H1 (cell line): ENCODE results near the gene KCNK4. TPM values are rescaled to one million over a fixed set of nuclear protein-coding genes. Genes with fewer than 3 reads are reported as not detected.

ENCODE experiments used
- CTCF ChIA-PET: fragments of 300-600 bp; sonication (Branson Sonifier 250); formaldehyde crosslinking; loops from one replicate; lab custom pipeline; 2021; ENCODE audit not compliant: partially characterized antibody; lab: Charles Lee
- POLR2A ChIA-PET: fragments of 300-600 bp; sonication (Branson Sonifier 250); formaldehyde crosslinking; loops from one replicate; lab custom pipeline; 2021; ENCODE audit warnings: inconsistent platforms; ENCODE audit not compliant: partially characterized antibody; lab: Charles Lee
- DNase-seq, 2 experiments: peaks; one replicate each; pipeline versions ENCODE4 v3.0.0 to v3.0.0-alpha.2; 2010 to 2022; ENCODE audit warnings: low spot score in 2 of 2, low read depth in 1 of 2, mixed read lengths in 1 of 2
- FAIRE-seq: peaks from 2 replicates; lab custom pipeline; 2011; peaks lifted over from hg19 to GRCh38; lab: Jason Lieb, UNC
- H2AFZ ChIP-seq: 2 replicates; pipeline ENCODE4 v1.8.1; 2012; ENCODE audit warnings: low read length, inconsistent platforms
- H2AK5ac ChIP-seq: 2 replicates; pipeline ENCODE4 v1.6.1; 2013; ENCODE audit warnings: low read depth, low read length
- H2BK120ac ChIP-seq: replicated peaks from 2 replicates; pipeline ENCODE3; 2013; ENCODE audit warnings: low read depth, low read length, inconsistent platforms
- H2BK12ac ChIP-seq: 2 replicates; pipeline ENCODE4 v1.6.1; 2013; ENCODE audit warnings: low read depth, low read length
- H2BK15ac ChIP-seq: 2 replicates; pipeline ENCODE4 v1.6.1; 2013; ENCODE audit warnings: low read length
- H2BK20ac ChIP-seq: 2 replicates; pipeline ENCODE4 v1.6.1; 2013; ENCODE audit warnings: low read length
- H2BK5ac ChIP-seq: 2 replicates; pipeline ENCODE4 v1.6.1; 2013; ENCODE audit warnings: low read depth, low read length
- H3K14ac ChIP-seq: 2 replicates; pipeline ENCODE4 v1.6.1; 2013; ENCODE audit warnings: inconsistent platforms; ENCODE audit not compliant: insufficient read length
- H3K18ac ChIP-seq: 2 replicates; pipeline ENCODE4 v1.6.1; 2013; ENCODE audit warnings: low read length; ENCODE audit errors: extremely low read depth
- H3K23ac ChIP-seq: 2 replicates; pipeline ENCODE4 v1.6.1; 2013; ENCODE audit warnings: inconsistent platforms; ENCODE audit not compliant: insufficient read length
- H3K23me2 ChIP-seq: 2 replicates; pipeline ENCODE4 v1.6.1; 2013; ENCODE audit warnings: low read depth, low read length
- H3K27ac ChIP-seq: 2 replicates; pipeline ENCODE4 v1.6.1; 2011; ENCODE audit warnings: low read depth, low read length, inconsistent platforms
- H3K27me3 ChIP-seq, 4 experiments: replicated peaks in 1 of 4; 1 replicate in 1 of 4; 2 replicates in 3 of 4; pipeline versions ENCODE4 v1.6.1 to v1.8.1; 2011 to 2013; ENCODE audit warnings: low read length in 3 of 4, mild to moderate bottlenecking in 3 of 4, inconsistent platforms in 2 of 4, mixed read lengths in 2 of 4, moderate library complexity in 1 of 4; ENCODE audit not compliant: control insufficient read depth in 3 of 4, insufficient read depth in 3 of 4; ENCODE audit errors: extremely low read depth in 1 of 4
- H3K36me3 ChIP-seq, 4 experiments: 2 replicates each; pipeline versions ENCODE4 v1.6.1 to v1.8.1; 2011 to 2013; ENCODE audit warnings: mild to moderate bottlenecking in 4 of 4, low read length in 3 of 4, moderate library complexity in 2 of 4, control low read depth in 1 of 4, inconsistent platforms in 1 of 4; ENCODE audit not compliant: insufficient read depth in 4 of 4, control insufficient read depth in 2 of 4
- H3K4ac ChIP-seq: replicated peaks from 2 replicates; pipeline ENCODE3; 2013; ENCODE audit warnings: low read length, low read depth, mixed read lengths, inconsistent platforms; ENCODE audit not compliant: insufficient read length
- H3K4me1 ChIP-seq, 4 experiments: replicated peaks in 1 of 4; 1 replicate in 1 of 4; 2 replicates in 3 of 4; pipeline versions ENCODE4 v1.6.1 to v1.8.1; 2011 to 2013; ENCODE audit warnings: low read length in 3 of 4, inconsistent platforms in 2 of 4, mixed read lengths in 1 of 4; ENCODE audit not compliant: insufficient read depth in 4 of 4, control insufficient read depth in 3 of 4
- H3K4me2 ChIP-seq, 2 experiments: 2 replicates each; pipeline versions ENCODE4 v1.6.1 to v1.8.1; 2011 to 2013; ENCODE audit warnings: low read depth in 2 of 2, low read length in 2 of 2, control low read depth in 1 of 2, inconsistent platforms in 1 of 2, mild to moderate bottlenecking in 1 of 2; ENCODE audit not compliant: insufficient read depth in 1 of 2
- H3K4me3 ChIP-seq, 4 experiments: fragments of 200-600, 300-600 bp in 1 of 4; sonication (generic), shearing (Covaris generic), sonication (Bioruptor Twin) in 1 of 4; 2 replicates each; pipeline versions ENCODE4 v1.5.1 to v1.8.1; 2011 to 2016; ENCODE audit warnings: low read length in 4 of 4, low read depth in 3 of 4, control low read depth in 2 of 4, inconsistent platforms in 2 of 4, mild to moderate bottlenecking in 2 of 4, mixed read lengths in 1 of 4, moderate library complexity in 1 of 4; ENCODE audit not compliant: insufficient read depth in 2 of 4; ENCODE audit errors: extremely low read depth in 1 of 4
- H3K56ac ChIP-seq: replicated peaks from 2 replicates; pipeline ENCODE3; 2013; ENCODE audit warnings: low read depth, mild to moderate bottlenecking, mixed read lengths, low read length, inconsistent platforms; ENCODE audit not compliant: insufficient read length
- H3K79me1 ChIP-seq: 2 replicates; pipeline ENCODE4 v1.6.1; 2013; ENCODE audit warnings: low read depth, low read length, control low read depth
- H3K79me2 ChIP-seq, 2 experiments: 2 replicates each; pipeline versions ENCODE4 v1.6.1 to v1.8.1; 2012 to 2013; ENCODE audit warnings: low read length in 2 of 2, mild to moderate bottlenecking in 2 of 2, inconsistent platforms in 1 of 2; ENCODE audit not compliant: insufficient read depth in 2 of 2, control insufficient read depth in 1 of 2
- H3K9ac ChIP-seq, 4 experiments: replicated peaks in 1 of 4; 1 replicate in 1 of 4; 2 replicates in 3 of 4; pipeline versions ENCODE4 v1.6.1 to v1.8.1; 2011 to 2013; ENCODE audit warnings: low read depth in 3 of 4, low read length in 3 of 4, control low read depth in 2 of 4, mild to moderate bottlenecking in 2 of 4, moderate library complexity in 2 of 4, inconsistent platforms in 1 of 4; ENCODE audit errors: extremely low read depth in 1 of 4
- H3K9me3 ChIP-seq, 2 experiments: 2 replicates each; pipeline versions ENCODE4 v1.6.1 to v1.8.1; 2012 to 2013; ENCODE audit warnings: mild to moderate bottlenecking in 2 of 2, moderate library complexity in 2 of 2, control low read depth in 1 of 2, inconsistent platforms in 1 of 2, low read depth in 1 of 2, low read length in 1 of 2, mixed read lengths in 1 of 2; ENCODE audit not compliant: insufficient read depth in 2 of 2
- H4K20me1 ChIP-seq, 2 experiments: replicated peaks in 1 of 2; 2 replicates each; pipeline versions ENCODE3 to v1.8.1; 2011 to 2013; ENCODE audit warnings: inconsistent platforms in 2 of 2, low read length in 2 of 2, mild to moderate bottlenecking in 1 of 2; ENCODE audit not compliant: insufficient read depth in 2 of 2, control insufficient read depth in 1 of 2
- H4K5ac ChIP-seq: 2 replicates; pipeline ENCODE4 v1.6.1; 2013; ENCODE audit warnings: low read length, low read depth, mixed read lengths, inconsistent platforms; ENCODE audit not compliant: insufficient read length
- H4K8ac ChIP-seq: 2 replicates; pipeline ENCODE4 v1.8.0; 2013; ENCODE audit warnings: mild to moderate bottlenecking, moderate library complexity, low read length, inconsistent platforms; ENCODE audit not compliant: insufficient read depth; ENCODE audit errors: extremely low read depth
- H4K91ac ChIP-seq: replicated peaks from 2 replicates; pipeline ENCODE3; 2013; ENCODE audit warnings: low read length, mixed read lengths, inconsistent platforms; ENCODE audit not compliant: insufficient read length
- BACH1 ChIP-seq: IDR thresholded peaks from 2 replicates; pipeline ENCODE4 v1.6.1; 2012; ENCODE audit warnings: low read length, improper control_type of control experiment
- BRCA1 ChIP-seq: IDR thresholded peaks from 2 replicates; pipeline ENCODE4 v1.6.1; 2012; ENCODE audit warnings: low read depth, low read length, improper control_type of control experiment
- CEBPB ChIP-seq: IDR thresholded peaks from 2 replicates; pipeline ENCODE4 v1.6.1; 2012; ENCODE audit warnings: low read depth, low read length
- CHD1 ChIP-seq: IDR thresholded peaks from 2 replicates; pipeline ENCODE4 v1.6.1; 2012; ENCODE audit warnings: low read depth, low read length, improper control_type of control experiment
- HDAC2 ChIP-seq, 2 experiments: fragments of 300-600 bp in 1 of 2; sonication (generic) in 1 of 2; IDR thresholded peaks; 2 replicates each; pipeline ENCODE4 v1.6.1; 2011 to 2012; ENCODE audit warnings: low read depth in 2 of 2, low read length in 2 of 2, mild to moderate bottlenecking in 2 of 2, moderate library complexity in 2 of 2, borderline replicate concordance in 1 of 2, inconsistent platforms in 1 of 2
- JUND ChIP-seq: IDR thresholded peaks from 2 replicates; pipeline ENCODE4 v1.6.1; 2011; ENCODE audit warnings: mild to moderate bottlenecking, improper control_type of control experiment, low read length
- KDM1A ChIP-seq: fragments of 200-600, 300-600 bp; sonication (generic); IDR thresholded peaks from 2 replicates; pipeline ENCODE4 v1.7.1; 2016; ENCODE audit warnings: mild to moderate bottlenecking, low read length, borderline replicate concordance
- MAFK ChIP-seq: IDR thresholded peaks from 2 replicates; pipeline ENCODE4 v1.6.1; 2012; ENCODE audit warnings: low read depth, mild to moderate bottlenecking, improper control_type of control experiment, low read length
- PHF8 ChIP-seq: fragments of 200-600 bp; sonication (generic); conservative IDR thresholded peaks from 2 replicates; pipeline ENCODE4 v1.7.1; 2012; ENCODE audit warnings: low read depth, mild to moderate bottlenecking, inconsistent platforms, low read length, moderate library complexity
- RNF2 ChIP-seq: fragments of 200-900, 300-1000 bp; sonication (generic); IDR thresholded peaks from 2 replicates; pipeline ENCODE4 v1.7.1; 2016; ENCODE audit warnings: borderline replicate concordance, low read depth, mild to moderate bottlenecking, antibody characterized with exemption, low read length; ENCODE audit not compliant: poor library complexity, severe bottlenecking; ENCODE audit errors: missing control alignments
- SIN3A ChIP-seq, 2 experiments: IDR thresholded peaks in 1 of 2; conservative IDR thresholded peaks in 1 of 2; 2 replicates each; pipeline ENCODE4 v1.6.1; 2011 to 2012; ENCODE audit warnings: low read length in 2 of 2, improper control_type of control experiment in 1 of 2, low read depth in 1 of 2, mild to moderate bottlenecking in 1 of 2
- SP4 ChIP-seq: IDR thresholded peaks from 2 replicates; pipeline ENCODE4 v1.6.1; 2012; ENCODE audit warnings: low read length, inconsistent platforms
- TBP ChIP-seq: IDR thresholded peaks from 2 replicates; pipeline ENCODE4 v1.6.1; 2011; ENCODE audit warnings: low read depth, low read length, improper control_type of control experiment
- WGBS, 2 experiments: shearing (Covaris generic) in 1 of 2; methylation state at CpG; one replicate each; pipeline versions ENCODE4 v1.1.6 to v1.1.7; 2013 to 2015; ENCODE audit warnings: low lambda C conversion rate in 2 of 2, mixed read lengths in 2 of 2, inconsistent platforms in 1 of 2, low coverage in 1 of 2, missing lambda C conversion rate in 1 of 2; ENCODE audit not compliant: insufficient replicate concordance in 2 of 2, insufficient coverage in 1 of 2, insufficient read length in 1 of 2; ENCODE audit errors: extremely low coverage in 1 of 2, missing lambda C conversion rate in 1 of 2; 5-methylcytosine and 5-hydroxymethylcytosine counted together
- polyA plus RNA-seq, 7 experiments: library from polyadenylated mRNA; depleted of rRNA in 3 of 7; stranded (reverse) in 5 of 7; unstranded in 2 of 7; fragments of >200 nt in 5 of 7; fragments of 200-250 nt in 2 of 7; gene quantifications; 1 replicate in 5 of 7; 2 replicates in 1 of 7; 4 replicates in 1 of 7; pipeline versions ENCODE4 v1.2.1 to v1.2.3, GENCODE V29; 2011 to 2013; ENCODE audit warnings: missing spikeins in 2 of 7, mixed read lengths in 2 of 7
- total RNA-seq: library from RNA; stranded (reverse); fragmentation: NEBNext Ultra II Directional; extraction: Animal tissue kit (Norgen Biotek cat#: 25700); gene quantifications from 2 replicates; pipeline ENCODE4 v1.2.1, GENCODE V29; 2021

KCNK4 gene
- total and polyA plus RNA-seq, 2 of the 8 experiments (the other 6 are each of a cell fraction or from before 2014, with no cell fraction given) = 0.19 TPM; not detected in 1

- POLR2A ChIA-PET = interaction anchor here (2.6 kb wide), 1 partner anchor 10 kb away, joined by 12 read pairs; no protein-coding TSS in a partner anchor
- Histone ChIP-seq H2BK5ac (no peak overlapping the region), H4K20me1 (peaks cover 0 to 3% of the 10 kb centered on the region in 2 experiments), H3K27me3 (no peaks in the 10 kb centered on the region), H3K36me3 (peaks cover 0 to 16% (median 3%) of the 10 kb centered on the region in 4 experiments; a peak in 6 of 8 replicates), H3K27ac (no peak overlapping the region), H2BK120ac (no peak overlapping the region), H3K23me2 (peaks cover 5% of the 10 kb centered on the region; the same call in 1 of the 2 replicates), H4K8ac (no peak overlapping the region), H2BK12ac (no peak overlapping the region), H3K4me3 (no peak overlapping the region), H3K4me2 (no peak overlapping the region), H3K56ac (no peak overlapping the region), H2BK20ac (no peak overlapping the region), H3K9me3 (no peaks in the 10 kb centered on the region), H4K91ac (no peak overlapping the region), H3K4ac (no peak overlapping the region), H3K79me1 (0 out of 2 replicates have a peak, but pooled peaks cover 5% of the 10 kb centered on the region), H3K23ac (no peak overlapping the region), H2AK5ac (no peak overlapping the region), H3K4me1 (peaks cover 1 to 10% (median 5%) of the 10 kb centered on the region in 4 experiments; a peak in 6 of 7 replicates), H3K79me2 (peaks cover 0 to 10% of the 10 kb centered on the region in 2 experiments; a peak in 1 of 4 replicates), H3K9ac (no peak overlapping the region), H4K5ac (no peak overlapping the region), H2BK15ac (no peak overlapping the region), H3K14ac (no peak overlapping the region), H2AFZ (no peak overlapping the region), H3K18ac (no peak overlapping the region)
- no peak for TF ChIP-seq CEBPB
- TF ChIP-seq BACH1 = no peak
- no peak for TF ChIP-seq RNF2
- TF ChIP-seq PHF8 = no peak
- no peak for TF ChIP-seq BRCA1
- no peak for TF ChIP-seq HDAC2 (IDR thresholded peaks at IDR 0.05; ENCODE audit: borderline replicate concordance in 1 of 2, low read depth in 2 of 2, low read length in 2 of 2)
- no peak for TF ChIP-seq SIN3A (conservative IDR thresholded peaks at IDR 0.05 in 1 of 2, IDR thresholded peaks at IDR 0.05 in 1 of 2; ENCODE audit: low read depth in 1 of 2, low read length in 2 of 2)
- TF ChIP-seq CHD1 = no peak
- no peak for TF ChIP-seq KDM1A
- no peak for TF ChIP-seq SP4
- TF ChIP-seq TBP = no peak
- TF ChIP-seq MAFK = no peak
- TF ChIP-seq JUND = no peak
- FAIRE-seq = no peak
- no peak for DNase-seq
- 95% methylated on average over 5 of the region's 5 CpGs; no CpG with 5 or more reads in 1 of the 2 experiments for WGBS, 2 experiments
- CTCF ChIA-PET = interaction anchor here (3.3 to 37.6 kb wide), 3 partner anchors 11 to 34 kb away, joined by 20 to 614 read pairs (median 27); partner anchors contain the start of genes CATSPERZ, ESRRA, PRDX5 and TRMT112
Observed at GRCh38 chr11:64321533-64321932, 30.4 kb downstream of the KCNK4 start.
